K562 (cell line): ENCODE measurements around the gene NARF.

Experiments
- KAT2B ChIP-seq: IDR thresholded peaks from one replicate; pipeline ENCODE4 v1.6.1; 2012; ENCODE audit warnings: low read depth, mild to moderate bottlenecking, control low read depth, inconsistent platforms, low read length, moderate library complexity
- ZBTB43 ChIP-seq: sonication (generic); formaldehyde crosslinking; IDR thresholded peaks from 2 replicates; pipeline ENCODE4 v1.8.0; 2023; ENCODE audit warnings: mild to moderate bottlenecking, missing genetic modification reagents

GRCh38 chr17:82477934-82478333 is 19.4 kb downstream of the NARF start:
- TF ChIP-seq ZBTB43 (CRISPR knock-in tag) (no peak), KAT2B (no peak)
